Urothelium cell line (cell line): ENCODE data around the gene FOXO4.
"Not testable (repeated sequence)": the region's sequence is repeated elsewhere in the genome, so short reads cannot be mapped to it uniquely, and the experiment has no call there.

Experiments
- DNase-seq: peaks from one replicate; pipeline ENCODE4 v3.0.0; 2011; ENCODE audit warnings: low spot score, mixed read lengths
- FAIRE-seq: peaks from 2 replicates; lab custom pipeline; 2011; peaks lifted over from hg19 to GRCh38; lab: Jason Lieb, UNC

FOXO4 gene

GRCh38 chrX:71095555-71095980 is at the start of gene FOXO4:
TSS of gene FOXO4 (plus strand) at chrX:71095851. CDS start at chrX:71096529, 678 bp downstream.
- peak; percentile 91 for DNase-seq
- FAIRE-seq, result no peak

- not testable (repeated sequence) for FAIRE-seq, DNase-seq
Measured at GRCh38 chrX:71047891-71048290, 47.8 kb upstream of the FOXO4 start.

GRCh38 chrX:71052721-71053120 is 42.9 kb upstream of the FOXO4 start:
- no peak for FAIRE-seq
- no peak for DNase-seq

- no peak for FAIRE-seq
- DNase-seq, result no peak
Measured at GRCh38 chrX:71053217-71053621, 42.4 kb upstream of the FOXO4 start.

- no peak for DNase-seq
- no peak for FAIRE-seq
Measured at GRCh38 chrX:71056867-71057266, 38.8 kb upstream of the FOXO4 start.

GRCh38 chrX:71057848-71058530 is 37.7 kb upstream of the FOXO4 start:
- FAIRE-seq (no peak), DNase-seq (no peak)

- DNase-seq (no peak), FAIRE-seq (no peak)
Measured at GRCh38 chrX:71060127-71060526, 35.5 kb upstream of the FOXO4 start.

GRCh38 chrX:71067089-71067488 is 28.6 kb upstream of the FOXO4 start:
- FAIRE-seq, result no peak

GRCh38 chrX:71067712-71068043 is 28.0 kb upstream of the FOXO4 start:
- FAIRE-seq (no peak), DNase-seq (no peak)

More at GRCh38 chrX:71067089-71067488, 28.6 kb upstream of the FOXO4 start:
- DNase-seq, result no peak

- DNase-seq (peak; percentile 91), FAIRE-seq (no peak)
Measured at GRCh38 chrX:71068044-71068918, 27.4 kb upstream of the FOXO4 start, which contains the start of gene SNX12. TSS of gene SNX12 (minus strand) at chrX:71068334. CDS start at chrX:71068306, 28 bp downstream.

- FAIRE-seq (no peak), DNase-seq (no peak)
Measured at GRCh38 chrX:71070531-71070930, 25.1 kb upstream of the FOXO4 start.

- DNase-seq (no peak), FAIRE-seq (no peak)
Measured at GRCh38 chrX:71081330-71082123, 14.1 kb upstream of the FOXO4 start.

- FAIRE-seq, result no peak
- no peak for DNase-seq
Measured at GRCh38 chrX:71082124-71082647, 13.5 kb upstream of the FOXO4 start.

- FAIRE-seq, result no peak
- DNase-seq, result no peak
Measured at GRCh38 chrX:71082822-71083221, 12.8 kb upstream of the FOXO4 start.

GRCh38 chrX:71085900-71086299 is 9.8 kb upstream of the FOXO4 start:
- DNase-seq, result no peak
- no peak for FAIRE-seq

GRCh38 chrX:71091263-71091662 is 4.4 kb upstream of the FOXO4 start:
- FAIRE-seq, result no peak
- no peak for DNase-seq

GRCh38 chrX:71095033-71095432 is 618 bp upstream of the FOXO4 start:
- FAIRE-seq (no peak), DNase-seq (no peak)

- peak; percentile 72 for DNase-seq
- FAIRE-seq, result no peak
Measured at GRCh38 chrX:71095981-71096759, 519 bp downstream of the FOXO4 start.

- FAIRE-seq, result no peak
Measured at GRCh38 chrX:71096760-71097032, 1.0 kb downstream of the FOXO4 start.

GRCh38 chrX:71098302-71098701 is 2.7 kb downstream of the FOXO4 start:
- DNase-seq, result peak; percentile 38
- no peak for FAIRE-seq

More at GRCh38 chrX:71096760-71097032, 1.0 kb downstream of the FOXO4 start:
- no peak for DNase-seq
